HEK293 (cell line): ENCODE results near the gene KRT7.

Experiments used
- CTCF ChIA-PET: fragments of 350-600 bp; formaldehyde crosslinking; extraction: SDS; loops from one replicate; lab custom pipeline; 2021; ENCODE audit warnings: antibody characterized with exemption; lab: Yijun Ruan, JAX
- POLR2A ChIA-PET: fragments of 300-600 bp; formaldehyde crosslinking; extraction: SDS; loops from one replicate; lab custom pipeline; 2020; ENCODE audit warnings: antibody characterized with exemption, inconsistent platforms; lab: Yijun Ruan, JAX
- H3K27ac ChIP-seq: fragments of 200-500 bp; sonication (Bioruptor generic); 2 replicates; pipeline ENCODE4 v1.5.1; 2014; ENCODE audit warnings: low read depth, low read length, control low read depth, inconsistent platforms; ENCODE audit errors: extremely low read depth
- H3K36me3 ChIP-seq, 2 experiments: fragments of 200-500 bp in 1 of 2; sonication (Bioruptor generic) in 1 of 2; 1 replicate in 1 of 2; 2 replicates in 1 of 2; pipeline ENCODE4 v1.5.1; 2014 to 2017; ENCODE audit warnings: inconsistent platforms in 2 of 2, low read length in 2 of 2; ENCODE audit not compliant: control insufficient read depth in 2 of 2, insufficient read depth in 1 of 2
- H3K4me1 ChIP-seq: fragments of 200-500 bp; sonication (Bioruptor generic); 2 replicates; pipeline ENCODE4 v1.5.1; 2014; ENCODE audit warnings: mild to moderate bottlenecking, low read length, inconsistent platforms; ENCODE audit not compliant: control insufficient read depth, insufficient read depth
- H3K4me3 ChIP-seq: 2 replicates; pipeline ENCODE4 v1.5.1; 2011; ENCODE audit warnings: low read depth, mild to moderate bottlenecking, control low read depth, low read length, moderate library complexity
- H3K9me3 ChIP-seq: fragments of 200-500 bp; sonication (Bioruptor generic); 2 replicates; pipeline ENCODE4 v1.5.1; 2014; ENCODE audit warnings: low read depth, low read length, inconsistent platforms; ENCODE audit not compliant: control insufficient read depth, insufficient read depth
- GFI1B ChIP-seq: fragments of 450-650 bp; formaldehyde crosslinking; IDR thresholded peaks from 2 replicates; pipeline ENCODE4 v1.5.1; 2016; ENCODE audit warnings: missing biosample characterization, missing genetic modification characterization
- KLF10 ChIP-seq: fragments of 450-650 bp; IDR thresholded peaks from 2 replicates; pipeline ENCODE4 v1.5.1; 2018; ENCODE audit warnings: missing biosample characterization, mild to moderate bottlenecking, missing genetic modification characterization
- OVOL3 ChIP-seq: fragments of 450-650 bp; formaldehyde crosslinking; IDR thresholded peaks from 2 replicates; pipeline ENCODE4 v1.5.1; 2016; ENCODE audit warnings: missing biosample characterization, missing genetic modification characterization
- SCRT2 ChIP-seq: fragments of 450-650 bp; formaldehyde crosslinking; IDR thresholded peaks from 2 replicates; pipeline ENCODE4 v1.5.1; 2016; ENCODE audit warnings: missing biosample characterization, missing genetic modification characterization
- ZBTB17 ChIP-seq: fragments of 450-650 bp; formaldehyde crosslinking; IDR thresholded peaks from 2 replicates; pipeline ENCODE4 v1.5.1; 2016; ENCODE audit warnings: missing biosample characterization, missing genetic modification characterization
- ZBTB20 ChIP-seq: fragments of 450-650 bp; formaldehyde crosslinking; IDR thresholded peaks from 2 replicates; pipeline ENCODE4 v1.5.1; 2016; ENCODE audit warnings: missing biosample characterization, missing genetic modification characterization
- ZBTB21 ChIP-seq: fragments of 450-650 bp; formaldehyde crosslinking; IDR thresholded peaks from 2 replicates; pipeline ENCODE4 v1.5.1; 2017; ENCODE audit warnings: missing biosample characterization, missing genetic modification characterization
- ZFP3 ChIP-seq: fragments of 450-650 bp; formaldehyde crosslinking; IDR thresholded peaks from 2 replicates; pipeline ENCODE4 v1.5.1; 2016; ENCODE audit warnings: low read depth, missing biosample characterization, missing genetic modification characterization
- ZNF302 ChIP-seq: fragments of 450-650 bp; formaldehyde crosslinking; IDR thresholded peaks from 2 replicates; pipeline ENCODE4 v1.5.1; 2016; ENCODE audit warnings: missing biosample characterization, missing genetic modification characterization, low read depth
- ZNF324 ChIP-seq: fragments of 450-650 bp; formaldehyde crosslinking; IDR thresholded peaks from 2 replicates; pipeline ENCODE4 v1.5.1; 2016; ENCODE audit warnings: missing biosample characterization, missing genetic modification characterization
- ZNF335 ChIP-seq: fragments of 450-650 bp; formaldehyde crosslinking; conservative IDR thresholded peaks from 2 replicates; pipeline ENCODE4 v1.5.1; 2016; ENCODE audit warnings: missing biosample characterization, missing genetic modification characterization
- ZNF37A ChIP-seq: fragments of 450-650 bp; IDR thresholded peaks from 2 replicates; pipeline ENCODE4 v1.5.1; 2018; ENCODE audit warnings: missing biosample characterization, missing genetic modification characterization
- ZNF416 ChIP-seq: fragments of 450-650 bp; formaldehyde crosslinking; IDR thresholded peaks from 2 replicates; pipeline ENCODE4 v1.5.1; 2016; ENCODE audit warnings: missing biosample characterization, missing genetic modification characterization
- ZNF548 ChIP-seq: fragments of 450-650 bp; formaldehyde crosslinking; IDR thresholded peaks from 2 replicates; pipeline ENCODE4 v1.5.1; 2016; ENCODE audit warnings: missing biosample characterization, missing genetic modification characterization
- ZNF555 ChIP-seq: fragments of 450-650 bp; formaldehyde crosslinking; conservative IDR thresholded peaks from 2 replicates; pipeline ENCODE4 v1.5.1; 2017; ENCODE audit warnings: missing biosample characterization, mild to moderate bottlenecking, missing genetic modification characterization, inconsistent platforms
- ZNF558 ChIP-seq: fragments of 450-650 bp; formaldehyde crosslinking; IDR thresholded peaks from 2 replicates; pipeline ENCODE4 v1.5.1; 2016; ENCODE audit warnings: missing biosample characterization, missing genetic modification characterization
- ZNF560 ChIP-seq: fragments of 450-650 bp; formaldehyde crosslinking; IDR thresholded peaks from 2 replicates; pipeline ENCODE4 v1.5.1; 2017; ENCODE audit warnings: missing biosample characterization, missing genetic modification characterization, borderline replicate concordance
- ZNF600 ChIP-seq: fragments of 450-650 bp; formaldehyde crosslinking; IDR thresholded peaks from 2 replicates; pipeline ENCODE4 v1.5.1; 2016; ENCODE audit warnings: missing biosample characterization, missing genetic modification characterization
- ZNF623 ChIP-seq: fragments of 450-650 bp; formaldehyde crosslinking; IDR thresholded peaks from 2 replicates; pipeline ENCODE4 v1.5.1; 2016; ENCODE audit warnings: missing biosample characterization, missing genetic modification characterization
- ZNF629 ChIP-seq: fragments of 450-650 bp; formaldehyde crosslinking; IDR thresholded peaks from 2 replicates; pipeline ENCODE4 v1.5.1; 2017; ENCODE audit warnings: missing biosample characterization, missing genetic modification characterization
- ZNF843 ChIP-seq: fragments of 450-650 bp; formaldehyde crosslinking; IDR thresholded peaks from 2 replicates; pipeline ENCODE4 v1.5.1; 2016; ENCODE audit warnings: missing biosample characterization, missing genetic modification characterization
- TF ChIP-seq, protein P1 (sequence below): fragments of 450-650 bp; formaldehyde crosslinking; IDR thresholded peaks from 2 replicates; pipeline ENCODE4 v1.5.1; 2016; ENCODE audit warnings: missing biosample characterization, missing genetic modification characterization
- TF ChIP-seq, protein P2 (sequence below): fragments of 450-650 bp; formaldehyde crosslinking; IDR thresholded peaks from 2 replicates; pipeline ENCODE4 v1.5.1; 2016; ENCODE audit warnings: missing biosample characterization, missing genetic modification characterization
- TF ChIP-seq, protein P3 (sequence below): fragments of 450-650 bp; formaldehyde crosslinking; IDR thresholded peaks from 2 replicates; pipeline ENCODE4 v1.5.1; 2016; ENCODE audit warnings: missing biosample characterization, missing genetic modification characterization
- TF ChIP-seq, protein P4 (sequence below): fragments of 450-650 bp; formaldehyde crosslinking; IDR thresholded peaks from 2 replicates; pipeline ENCODE4 v1.5.1; 2017; ENCODE audit warnings: missing biosample characterization, missing genetic modification characterization

The KRT7 gene

DNA sequence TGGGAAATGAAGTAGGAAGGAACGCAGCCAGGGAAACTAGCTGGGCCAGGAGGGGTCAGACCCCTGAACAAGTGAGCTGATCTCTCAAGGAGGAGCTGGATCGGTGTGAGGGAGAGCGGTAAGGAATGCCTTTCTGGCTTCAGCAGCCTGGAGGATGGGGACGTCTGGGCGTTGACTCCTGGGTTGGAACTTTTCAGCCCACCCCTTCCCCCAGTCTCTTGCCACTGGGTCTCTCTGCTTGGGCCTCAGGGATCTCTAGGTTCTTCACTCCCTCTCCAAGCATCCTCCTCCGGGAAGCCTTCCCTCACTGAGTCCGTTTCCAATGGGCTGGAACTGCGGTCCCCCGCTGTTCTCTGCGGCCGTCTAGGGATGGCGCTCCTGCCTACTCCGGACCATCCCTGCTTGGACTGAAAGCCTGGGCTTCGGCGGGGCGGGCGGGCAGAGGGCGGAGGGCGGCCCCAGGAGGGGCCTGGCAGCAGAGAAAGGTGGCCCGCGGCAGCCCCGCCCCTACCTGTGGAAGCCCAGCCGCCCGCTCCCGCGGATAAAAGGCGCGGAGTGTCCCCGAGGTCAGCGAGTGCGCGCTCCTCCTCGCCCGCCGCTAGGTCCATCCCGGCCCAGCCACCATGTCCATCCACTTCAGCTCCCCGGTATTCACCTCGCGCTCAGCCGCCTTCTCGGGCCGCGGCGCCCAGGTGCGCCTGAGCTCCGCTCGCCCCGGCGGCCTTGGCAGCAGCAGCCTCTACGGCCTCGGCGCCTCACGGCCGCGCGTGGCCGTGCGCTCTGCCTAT is at the start of gene KRT7:
Gene KRT7 (plus strand): TSS at position 570 of the 788 bp plus-strand sequence. CDS start 54 bp downstream, at position 624.
- H3K27ac ChIP-seq = no peak within 1 kb of the TSS
- no peaks in the 10 kb centered on the region for H3K4me1 ChIP-seq
- TF ChIP-seq, protein P1, sequence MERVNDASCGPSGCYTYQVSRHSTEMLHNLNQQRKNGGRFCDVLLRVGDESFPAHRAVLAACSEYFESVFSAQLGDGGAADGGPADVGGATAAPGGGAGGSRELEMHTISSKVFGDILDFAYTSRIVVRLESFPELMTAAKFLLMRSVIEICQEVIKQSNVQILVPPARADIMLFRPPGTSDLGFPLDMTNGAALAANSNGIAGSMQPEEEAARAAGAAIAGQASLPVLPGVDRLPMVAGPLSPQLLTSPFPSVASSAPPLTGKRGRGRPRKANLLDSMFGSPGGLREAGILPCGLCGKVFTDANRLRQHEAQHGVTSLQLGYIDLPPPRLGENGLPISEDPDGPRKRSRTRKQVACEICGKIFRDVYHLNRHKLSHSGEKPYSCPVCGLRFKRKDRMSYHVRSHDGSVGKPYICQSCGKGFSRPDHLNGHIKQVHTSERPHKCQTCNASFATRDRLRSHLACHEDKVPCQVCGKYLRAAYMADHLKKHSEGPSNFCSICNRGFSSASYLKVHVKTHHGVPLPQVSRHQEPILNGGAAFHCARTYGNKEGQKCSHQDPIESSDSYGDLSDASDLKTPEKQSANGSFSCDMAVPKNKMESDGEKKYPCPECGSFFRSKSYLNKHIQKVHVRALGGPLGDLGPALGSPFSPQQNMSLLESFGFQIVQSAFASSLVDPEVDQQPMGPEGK (tag by site-specific recombination) = no peak
- no peak for TF ChIP-seq OVOL3 (tag by site-specific recombination)
- TF ChIP-seq, all 188 proteins: peak for 0
- no peak within 1 kb of the TSS for H3K4me3 ChIP-seq
- ChIA-PET CTCF (interaction anchor here (0.6 kb wide), 3 partner anchors 12 to 861 kb away, joined by 3 read pairs; no protein-coding TSS in a partner anchor), POLR2A (no interaction called here)
- no peaks in the 10 kb centered on the region for H3K9me3 ChIP-seq
- H3K36me3 ChIP-seq = no peaks in the 10 kb centered on the region

DNA sequence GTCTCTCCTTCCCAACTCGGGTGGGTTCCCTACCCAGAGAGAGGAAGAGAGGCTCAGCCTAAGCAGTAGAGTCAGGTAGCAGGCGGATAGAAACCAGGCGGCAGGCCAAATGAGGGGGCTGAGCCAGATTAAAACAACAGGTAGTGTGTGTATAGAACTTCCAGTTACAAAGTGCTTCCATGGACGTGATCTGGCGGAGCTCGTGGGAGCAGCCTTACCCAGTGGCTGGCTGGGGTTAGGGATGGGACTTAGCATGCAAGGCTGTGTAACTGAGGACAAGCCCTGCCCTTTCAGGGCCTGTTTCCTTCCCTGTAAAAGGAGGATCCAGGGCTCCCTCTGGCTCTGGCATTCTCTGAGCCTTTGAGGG is 49.5 kb upstream of the KRT7 start:
- ChIA-PET POLR2A (interaction anchor here (1.8 kb wide), 1 partner anchor 9 kb away, joined by 10 read pairs; the partner anchor contains the start of gene KRT80), CTCF (interaction anchor here (0.6 to 1.7 kb wide), 5 partner anchors 12 to 696 kb away, joined by 3 to 5 read pairs (median 3); no protein-coding TSS in a partner anchor)
- Histone ChIP-seq H3K9me3 (no peaks in the 10 kb centered on the region), H3K36me3 (no peaks in the 10 kb centered on the region), H3K4me1 (peaks cover 5% of the 10 kb centered on the region; the same call in 1 of the 2 replicates), H3K4me3 (no peak overlapping the region), H3K27ac (peak overlapping the region; percentile 35; the same call in 1 of the 2 replicates)
- no peak for TF ChIP-seq ZNF37A (tag by site-specific recombination)
- no peak for TF ChIP-seq ZNF302 (tag by site-specific recombination)
- no peak for TF ChIP-seq ZNF324 (tag by site-specific recombination)
- TF ChIP-seq ZBTB17 (tag by site-specific recombination) = peak; percentile 51; the same call in 1 of the 2 replicates
- TF ChIP-seq, protein P2, sequence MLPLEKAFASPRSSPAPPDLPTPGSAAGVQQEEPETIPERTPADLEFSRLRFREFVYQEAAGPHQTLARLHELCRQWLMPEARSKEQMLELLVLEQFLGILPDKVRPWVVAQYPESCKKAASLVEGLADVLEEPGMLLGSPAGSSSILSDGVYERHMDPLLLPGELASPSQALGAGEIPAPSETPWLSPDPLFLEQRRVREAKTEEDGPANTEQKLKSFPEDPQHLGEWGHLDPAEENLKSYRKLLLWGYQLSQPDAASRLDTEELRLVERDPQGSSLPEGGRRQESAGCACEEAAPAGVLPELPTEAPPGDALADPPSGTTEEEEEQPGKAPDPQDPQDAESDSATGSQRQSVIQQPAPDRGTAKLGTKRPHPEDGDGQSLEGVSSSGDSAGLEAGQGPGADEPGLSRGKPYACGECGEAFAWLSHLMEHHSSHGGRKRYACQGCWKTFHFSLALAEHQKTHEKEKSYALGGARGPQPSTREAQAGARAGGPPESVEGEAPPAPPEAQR = no peak
- no peak for TF ChIP-seq KLF10 (tag by site-specific recombination)
- no peak for TF ChIP-seq ZNF558 (tag by site-specific recombination)
- TF ChIP-seq ZNF335 = peak; percentile 53; the same call in 1 of the 2 replicates
- no peak for TF ChIP-seq ZNF548 (tag by site-specific recombination)
- TF ChIP-seq ZNF416 = no peak
- 0 out of 2 replicates have a peak, but pooled peaks have one; percentile 20 for TF ChIP-seq ZBTB20
- no peak for TF ChIP-seq GFI1B (tag by site-specific recombination)
- no peak for TF ChIP-seq ZBTB21 (tag by site-specific recombination)
- TF ChIP-seq, protein P3, sequence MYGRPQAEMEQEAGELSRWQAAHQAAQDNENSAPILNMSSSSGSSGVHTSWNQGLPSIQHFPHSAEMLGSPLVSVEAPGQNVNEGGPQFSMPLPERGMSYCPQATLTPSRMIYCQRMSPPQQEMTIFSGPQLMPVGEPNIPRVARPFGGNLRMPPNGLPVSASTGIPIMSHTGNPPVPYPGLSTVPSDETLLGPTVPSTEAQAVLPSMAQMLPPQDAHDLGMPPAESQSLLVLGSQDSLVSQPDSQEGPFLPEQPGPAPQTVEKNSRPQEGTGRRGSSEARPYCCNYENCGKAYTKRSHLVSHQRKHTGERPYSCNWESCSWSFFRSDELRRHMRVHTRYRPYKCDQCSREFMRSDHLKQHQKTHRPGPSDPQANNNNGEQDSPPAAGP (tag by site-specific recombination) = no peak
- TF ChIP-seq, protein P4, sequence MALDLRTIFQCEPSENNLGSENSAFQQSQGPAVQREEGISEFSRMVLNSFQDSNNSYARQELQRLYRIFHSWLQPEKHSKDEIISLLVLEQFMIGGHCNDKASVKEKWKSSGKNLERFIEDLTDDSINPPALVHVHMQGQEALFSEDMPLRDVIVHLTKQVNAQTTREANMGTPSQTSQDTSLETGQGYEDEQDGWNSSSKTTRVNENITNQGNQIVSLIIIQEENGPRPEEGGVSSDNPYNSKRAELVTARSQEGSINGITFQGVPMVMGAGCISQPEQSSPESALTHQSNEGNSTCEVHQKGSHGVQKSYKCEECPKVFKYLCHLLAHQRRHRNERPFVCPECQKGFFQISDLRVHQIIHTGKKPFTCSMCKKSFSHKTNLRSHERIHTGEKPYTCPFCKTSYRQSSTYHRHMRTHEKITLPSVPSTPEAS (tag by site-specific recombination) = no peak
- TF ChIP-seq ZNF560 (tag by site-specific recombination) = no peak
- no peak for TF ChIP-seq ZNF623 (tag by site-specific recombination)
- TF ChIP-seq ZFP3 (tag by site-specific recombination) = no peak
- TF ChIP-seq ZNF600 (tag by site-specific recombination) = peak; percentile 56; the same call in 1 of the 2 replicates
- no peak for TF ChIP-seq ZNF843 (tag by site-specific recombination)
- TF ChIP-seq SCRT2 (tag by site-specific recombination) = peak; percentile 88
- no peak for TF ChIP-seq ZNF629 (tag by site-specific recombination)
- no peak for TF ChIP-seq ZNF555
